Breast epithelium (tissue), 3 donors: ENCODE data around the gene PAOX.
"Not testable (repeated sequence)": the region's sequence is repeated elsewhere in the genome, so short reads cannot be mapped to it uniquely, and the experiment has no call there.

Experiments used
- CTCF ChIP-seq, 3 donors: fragments of 450-650 bp; IDR thresholded peaks; one replicate each; pipeline ENCODE4 v1.5.1; 2016 to 2017; ENCODE audit warnings: antibody characterized with exemption in 3 of 3, mild to moderate bottlenecking in 3 of 3, moderate library complexity in 3 of 3
- POLR2A ChIP-seq: fragments of 450-650 bp; IDR thresholded peaks from one replicate; pipeline ENCODE4 v1.6.1; 2016; ENCODE audit warnings: antibody characterized with exemption, mild to moderate bottlenecking, moderate library complexity

- TF ChIP-seq CTCF (IDR thresholded peaks at IDR 0.05); POLR2A: not testable (repeated sequence)
Observed at GRCh38 chr10:133432789-133433188, 53.7 kb downstream of the PAOX start.
